Ammon's horn (tissue), 1 donor: ENCODE data around the gene RBP4.

Experiments
- DNase-seq: peaks from one replicate; pipeline ENCODE4 v3.0.0-alpha.2; 2016; ENCODE audit warnings: low spot score

The RBP4 gene

DNA sequence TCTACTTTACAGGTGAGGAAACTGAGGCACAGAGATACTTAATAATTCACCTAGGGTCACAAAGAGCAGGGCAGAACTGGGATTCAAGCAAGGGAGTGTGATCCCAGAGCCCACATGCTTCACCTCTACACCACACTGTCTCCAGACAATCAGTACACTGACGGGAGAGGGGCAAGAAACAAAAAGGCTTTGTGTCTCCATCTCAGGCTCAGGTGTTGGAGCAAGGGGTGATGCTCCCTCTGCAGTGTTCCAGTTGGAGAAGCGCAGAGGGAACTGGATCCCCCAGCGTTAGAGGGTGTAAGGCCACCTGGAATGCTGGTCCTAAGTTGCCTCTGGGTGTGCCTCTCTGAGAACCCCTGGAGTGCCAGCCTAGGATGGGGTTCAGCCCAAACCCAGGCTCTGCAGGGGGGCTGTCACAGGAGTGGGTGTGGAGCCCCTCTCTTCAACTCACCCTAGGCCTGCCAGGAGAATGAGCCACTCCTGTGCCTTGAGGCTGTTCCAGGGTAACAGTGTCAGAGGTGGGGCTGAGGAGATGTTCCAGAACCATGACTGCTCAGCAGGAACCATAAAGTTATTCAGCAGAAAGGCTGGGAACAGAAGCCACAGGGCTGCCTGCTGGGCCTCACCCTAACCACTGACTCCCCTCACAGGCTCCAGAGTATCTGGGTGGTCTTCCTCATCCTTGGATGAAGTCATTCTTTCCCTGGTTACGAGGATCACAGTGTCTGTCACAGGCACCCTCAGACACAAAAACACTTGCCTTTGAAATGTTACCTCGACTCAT, 5.5 kb downstream of the RBP4 start:
- no peak for DNase-seq

DNA sequence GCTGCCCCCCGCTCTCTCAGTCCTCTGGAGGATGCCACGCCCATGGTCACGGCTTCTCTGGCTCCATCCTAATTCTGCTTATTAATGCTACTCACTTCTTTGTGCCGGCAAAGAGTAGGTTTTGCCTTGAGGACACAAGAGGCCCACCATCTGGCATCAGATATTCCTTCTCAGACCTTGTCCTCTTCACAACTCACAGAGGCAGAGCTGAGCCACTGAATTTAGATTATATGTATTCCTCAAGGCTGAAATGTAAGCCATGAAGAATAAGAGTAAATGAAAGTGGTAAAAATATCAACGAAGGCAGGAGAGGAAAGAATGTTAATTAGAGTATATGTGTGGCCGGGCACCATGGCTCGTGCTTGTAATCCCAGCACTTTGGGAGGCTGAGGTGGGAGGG, 6.5 kb downstream of the RBP4 start:
- DNase-seq, result no peak

DNA sequence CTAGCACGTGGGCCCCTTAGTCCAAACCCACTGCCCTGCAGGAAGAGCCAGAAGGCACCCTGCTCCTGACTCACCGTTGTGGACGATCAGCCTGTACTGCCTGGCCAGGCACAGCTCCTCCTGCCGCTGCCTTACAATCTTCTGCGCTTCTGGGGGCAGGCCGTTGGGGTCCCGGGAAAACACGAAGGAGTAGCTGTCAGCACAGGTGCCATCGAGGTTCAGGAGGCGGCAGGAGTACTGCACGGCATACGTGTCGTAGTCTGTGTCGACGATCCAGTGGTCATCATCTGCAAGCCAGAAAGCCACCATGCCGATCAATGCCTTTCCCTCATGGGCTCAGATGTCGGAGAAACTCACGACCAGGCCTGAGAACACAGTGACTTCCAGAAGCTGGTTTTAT, 7.3 kb downstream of the RBP4 start:
- DNase-seq, result no peak

DNA sequence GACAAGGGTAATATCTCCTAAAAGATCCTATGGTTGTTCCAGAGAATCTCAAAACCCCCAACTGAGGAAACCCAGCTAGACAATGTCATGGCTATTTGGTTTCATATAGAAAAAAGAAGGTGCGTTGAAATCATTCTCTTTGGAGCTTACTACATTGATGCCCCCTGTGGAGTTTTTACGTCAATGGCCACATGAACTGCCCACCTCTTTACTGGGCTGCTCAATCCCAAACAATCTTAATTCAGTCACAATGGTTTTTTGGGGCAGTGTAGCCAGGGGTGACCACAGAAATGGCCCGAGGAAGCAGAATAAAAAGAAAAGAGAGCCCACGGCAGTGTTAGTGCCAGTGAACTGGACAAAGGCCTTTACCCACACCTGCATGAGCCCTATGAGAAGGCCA, 7.8 kb downstream of the RBP4 start:
- no peak for DNase-seq

DNA sequence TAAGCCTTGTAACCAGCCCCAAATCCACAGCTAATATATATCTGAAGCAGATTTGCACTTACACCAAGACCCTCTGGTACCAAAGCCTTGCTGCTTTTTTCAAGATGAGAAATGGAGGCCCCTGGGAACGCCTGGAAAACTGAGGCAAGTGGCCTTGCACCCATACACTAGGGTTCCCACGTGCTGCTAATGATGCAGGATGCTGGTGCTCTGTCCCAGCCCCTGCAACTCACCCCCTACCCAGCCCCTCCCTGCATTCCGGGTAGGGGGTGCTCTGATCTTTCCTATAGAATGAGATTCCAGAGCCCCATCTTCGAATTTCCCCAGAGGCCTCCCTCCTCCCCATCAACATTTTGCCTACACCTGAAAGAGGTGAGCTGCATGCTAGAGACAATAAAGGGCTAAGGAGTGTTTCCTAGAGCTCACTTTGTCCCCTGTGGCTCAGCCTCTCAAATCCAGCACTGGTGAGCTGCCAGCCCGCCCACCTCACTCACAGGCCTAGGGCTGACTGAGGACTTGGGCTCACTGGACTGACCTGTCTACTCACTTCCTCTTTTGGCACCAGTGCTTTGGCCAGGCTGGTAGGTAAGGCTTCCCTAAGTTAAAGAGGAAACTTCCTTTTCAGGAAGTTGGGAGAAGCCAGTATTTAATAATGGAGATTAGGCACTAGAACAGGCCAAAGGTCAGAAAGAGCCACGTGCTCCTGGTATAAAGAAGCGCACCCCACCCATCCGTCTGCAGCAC, 9.8 kb downstream of the RBP4 start:
- no peak for DNase-seq

DNA sequence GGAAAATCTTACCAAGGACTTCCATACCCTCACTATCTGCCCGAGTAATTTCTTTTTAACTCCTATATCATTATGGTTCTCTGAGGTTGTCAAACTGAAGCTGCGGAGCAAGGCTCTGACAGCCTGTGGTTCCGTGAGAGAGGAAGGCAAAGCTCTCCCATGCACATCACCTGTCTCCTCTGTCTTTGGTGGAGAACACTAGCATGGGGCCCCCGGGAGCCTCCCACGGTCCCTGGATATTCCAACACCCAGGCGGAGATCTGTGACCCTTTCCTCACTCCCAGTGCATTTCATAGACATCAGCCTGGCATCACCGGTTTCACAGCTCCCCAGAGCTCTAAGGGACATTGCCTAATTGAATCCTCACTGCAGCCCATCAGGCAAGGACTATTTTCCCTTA, 10.4 kb downstream of the RBP4 start:
- DNase-seq, result no peak

DNA sequence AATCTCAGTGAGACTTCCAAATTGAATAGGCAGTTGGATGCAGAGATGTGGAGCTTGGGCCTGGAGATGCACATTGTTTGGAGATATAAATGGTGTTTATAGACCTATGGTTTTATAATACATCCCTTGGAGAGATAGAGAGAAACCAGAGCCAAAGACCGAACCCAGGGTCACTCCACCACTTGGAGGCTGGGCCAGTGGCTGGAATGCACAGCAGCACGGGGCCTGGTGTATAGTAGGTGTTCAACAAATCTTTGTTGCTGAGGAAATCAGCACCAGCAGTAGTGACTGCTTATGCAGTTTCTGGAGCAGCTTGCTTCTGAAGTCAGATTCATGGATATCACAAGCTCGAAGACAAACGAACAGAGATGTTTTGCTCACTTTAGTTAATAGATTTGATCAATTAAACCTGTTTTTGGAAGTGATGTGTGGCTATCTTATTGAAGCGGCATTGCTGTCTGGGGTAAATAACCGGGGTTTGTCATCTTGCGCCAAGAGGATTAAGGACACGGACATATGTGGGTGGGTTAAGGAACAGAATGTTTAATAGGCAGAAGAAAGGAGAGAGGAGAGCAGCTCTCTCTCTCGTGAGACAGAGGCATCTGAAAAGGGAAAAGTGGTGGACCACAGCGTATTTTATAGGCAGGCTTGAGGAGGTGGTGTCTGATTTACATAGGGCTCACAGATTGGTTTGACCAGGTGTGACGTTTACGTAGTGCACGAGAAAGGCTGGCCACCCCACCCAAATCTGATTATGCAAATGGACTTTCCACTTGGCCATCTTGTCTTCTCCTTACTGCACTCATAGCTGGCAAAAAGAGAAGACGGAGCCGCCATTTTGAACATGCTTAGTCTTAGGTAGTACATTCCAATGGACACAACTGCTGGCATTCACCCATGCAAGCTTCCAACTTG, 11.1 kb downstream of the RBP4 start:
- no peak for DNase-seq

DNA sequence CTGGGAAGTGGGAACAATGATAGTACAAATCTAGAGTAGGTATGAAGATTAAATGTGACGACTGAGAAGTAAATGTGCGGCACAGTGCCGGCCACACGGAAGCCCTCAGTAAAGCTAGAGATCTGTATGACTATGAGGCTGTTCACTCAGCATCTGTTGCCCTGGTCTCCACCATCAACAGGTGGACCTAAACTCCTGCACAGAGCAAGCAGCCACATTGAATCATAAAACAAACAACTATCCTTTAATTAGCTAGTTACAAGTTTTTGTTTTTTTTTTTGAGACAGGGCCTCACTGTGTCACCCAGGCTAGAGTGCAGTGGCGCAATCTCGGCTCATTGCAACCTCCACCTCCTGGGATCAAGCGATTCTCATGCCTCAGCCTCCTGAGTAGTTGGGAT, 16.6 kb downstream of the RBP4 start:
- no peak for DNase-seq

DNA sequence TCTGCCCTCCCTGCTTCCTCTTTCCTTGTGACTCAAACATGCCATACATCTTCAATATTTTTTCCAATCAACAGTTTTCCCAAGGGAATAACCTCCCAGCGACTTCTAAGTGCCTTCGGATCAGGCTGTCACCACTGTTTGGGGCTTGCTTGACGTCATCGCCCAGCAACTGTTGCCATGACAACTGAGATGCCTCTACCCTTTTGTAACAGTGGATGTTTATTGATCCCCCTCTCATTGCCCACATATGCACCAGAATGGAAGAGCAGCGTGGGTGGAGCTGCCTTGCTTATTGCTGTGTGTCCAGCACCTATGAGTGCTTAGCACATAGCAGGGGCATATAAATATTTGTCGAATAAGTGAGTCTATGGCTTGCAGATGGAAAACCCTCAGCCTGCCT, 20.2 kb downstream of the RBP4 start:
- DNase-seq, result peak; percentile 82

DNA sequence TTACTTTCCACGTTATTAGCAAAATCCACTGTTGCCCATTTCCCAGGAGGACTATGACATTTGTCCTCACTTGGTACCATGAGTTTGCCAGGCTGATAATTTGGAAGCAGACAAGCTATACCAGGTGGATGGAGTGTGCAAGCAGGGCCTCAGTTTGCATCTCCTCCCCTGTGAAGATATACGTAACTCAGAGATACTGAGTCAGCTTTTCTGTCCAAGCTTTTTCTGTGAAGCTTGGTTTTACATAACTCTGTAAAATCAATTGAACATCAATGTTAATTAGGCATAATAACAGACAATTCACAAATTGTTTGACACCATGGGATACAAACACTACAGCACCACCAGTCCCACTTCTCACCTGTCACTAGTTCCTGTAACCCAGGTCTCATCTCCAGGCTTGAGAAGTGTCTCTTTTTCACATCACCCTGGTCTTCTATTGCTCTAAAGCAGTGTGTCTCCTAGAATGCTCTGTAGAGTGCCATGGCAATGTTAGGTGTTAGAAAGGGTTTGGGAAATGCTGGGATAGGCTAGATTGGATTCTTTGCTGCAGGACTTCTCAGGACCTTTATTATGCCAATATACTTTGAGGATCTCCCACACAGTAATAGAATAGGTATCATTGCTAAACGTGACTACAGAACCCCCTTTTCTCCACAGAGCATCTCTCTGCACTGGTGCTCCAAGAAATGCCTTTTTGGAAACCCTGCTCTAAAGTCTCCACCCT, 20.9 kb downstream of the RBP4 start:
- DNase-seq, result no peak

DNA sequence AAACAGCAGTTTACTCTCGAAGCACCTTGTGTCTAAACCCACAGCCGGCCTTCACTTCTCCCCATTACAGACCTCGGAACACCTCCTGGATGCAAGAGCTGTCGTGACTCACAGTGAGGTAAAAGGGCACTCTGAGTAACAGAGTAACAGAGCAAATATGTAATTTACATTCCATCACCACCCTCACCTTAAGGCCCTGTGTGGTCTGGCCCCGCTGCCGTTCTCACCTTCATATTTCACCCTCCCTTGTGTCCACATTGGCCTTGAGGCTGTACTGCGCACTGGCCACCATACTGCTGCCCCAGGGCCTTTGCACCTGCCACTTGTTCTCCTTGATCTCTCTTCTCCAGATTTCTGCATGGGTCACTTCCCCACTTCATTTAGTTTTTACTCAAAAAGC, 21.9 kb downstream of the RBP4 start:
- no peak for DNase-seq

DNA sequence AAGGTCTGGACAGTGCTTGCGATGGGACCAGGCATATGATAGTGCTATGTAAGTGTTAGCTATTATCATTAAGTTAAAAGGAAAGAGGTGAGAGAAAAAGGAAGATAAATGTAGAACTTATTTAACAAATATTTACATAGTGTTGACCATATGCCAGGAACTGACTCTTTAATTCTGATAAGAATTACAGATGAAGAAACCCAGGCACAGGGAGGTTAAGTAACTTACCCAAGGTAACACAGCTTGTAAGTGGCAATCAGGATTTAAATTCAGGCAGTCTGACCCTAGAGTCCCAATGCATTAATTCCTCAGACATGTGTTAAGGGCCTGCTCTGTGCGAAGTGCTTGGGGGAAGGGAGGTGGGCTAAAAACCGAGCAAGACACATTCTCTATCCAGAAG, 23.5 kb downstream of the RBP4 start:
- DNase-seq, result no peak

DNA sequence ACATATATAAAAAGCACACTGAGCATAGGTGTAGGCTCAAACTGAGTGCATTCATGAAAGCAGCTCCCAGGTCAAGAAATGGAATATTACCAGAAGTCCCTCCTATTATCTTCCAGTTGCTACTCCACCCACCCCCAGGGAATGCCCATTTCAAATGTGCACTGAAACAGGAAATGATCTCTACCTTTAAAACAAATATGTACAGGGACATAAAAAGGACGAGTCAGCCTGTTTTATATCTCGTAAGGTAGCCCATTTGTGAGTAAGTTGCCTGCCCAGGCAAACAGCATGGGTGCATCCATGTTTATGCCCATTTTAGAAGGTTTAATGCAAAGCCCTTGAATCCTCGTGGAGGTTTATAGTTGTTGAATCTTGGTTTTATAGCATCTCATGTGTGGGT, 24.1 kb downstream of the RBP4 start:
- no peak for DNase-seq

DNA sequence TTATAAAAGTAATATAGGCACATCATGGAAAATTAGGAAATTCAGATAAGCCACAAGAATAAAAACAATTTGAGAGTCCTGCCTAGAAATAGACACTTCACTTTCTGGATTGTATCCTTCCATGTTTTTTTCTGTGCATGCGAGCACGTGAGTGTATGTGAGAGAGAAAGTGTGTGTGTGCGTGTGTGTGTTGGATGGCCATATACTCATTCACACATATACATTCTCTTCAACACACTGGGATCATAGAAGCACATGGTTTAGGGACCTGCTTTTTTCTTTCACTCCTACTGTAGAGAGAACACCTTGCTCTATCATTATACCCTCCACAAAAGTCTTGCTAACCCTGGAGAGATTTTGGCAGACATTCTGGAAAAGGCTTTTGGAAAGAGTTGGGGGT, 27.1 kb downstream of the RBP4 start:
- no peak for DNase-seq

DNA sequence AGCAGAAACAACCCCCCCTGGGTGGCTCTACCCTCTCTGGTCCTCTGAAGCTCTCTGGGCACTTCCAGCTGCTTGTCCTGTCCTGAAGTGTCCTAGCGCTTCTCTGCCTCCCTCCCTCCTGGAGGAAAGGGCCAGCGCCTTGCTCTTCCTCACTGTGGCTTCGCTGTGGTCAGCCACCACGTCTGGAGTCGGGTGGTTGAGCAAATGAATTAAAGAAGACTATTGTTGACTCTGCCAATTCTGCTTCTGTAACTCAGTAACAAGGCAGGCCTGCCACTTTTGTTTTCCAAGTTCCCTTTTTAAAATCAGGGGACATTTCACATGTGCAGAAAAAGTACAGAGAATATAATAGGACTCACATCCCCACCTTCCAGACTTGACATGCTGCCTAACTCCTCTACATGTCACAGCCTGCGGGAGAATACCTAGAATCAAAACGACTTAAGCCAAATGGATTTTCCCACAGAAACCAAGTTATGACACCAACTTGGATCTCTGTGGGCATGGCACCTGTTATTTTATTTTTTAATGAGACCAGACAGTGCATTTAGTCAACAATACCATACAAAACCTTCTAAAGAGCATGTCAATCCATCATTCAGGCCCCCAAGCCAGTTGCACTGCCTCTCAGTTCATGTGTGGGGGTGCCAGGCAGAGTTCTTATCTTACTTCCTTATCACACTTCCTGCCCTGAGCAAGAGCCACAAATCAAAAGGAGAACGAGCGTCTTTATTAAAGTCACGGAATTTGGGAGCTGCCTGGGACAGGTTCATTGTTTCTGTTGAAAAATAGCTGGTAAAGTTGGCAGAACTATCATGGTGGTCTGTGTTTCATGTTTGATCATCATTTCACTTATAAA, 27.8 kb downstream of the RBP4 start:
- DNase-seq, result peak; percentile 73

DNA sequence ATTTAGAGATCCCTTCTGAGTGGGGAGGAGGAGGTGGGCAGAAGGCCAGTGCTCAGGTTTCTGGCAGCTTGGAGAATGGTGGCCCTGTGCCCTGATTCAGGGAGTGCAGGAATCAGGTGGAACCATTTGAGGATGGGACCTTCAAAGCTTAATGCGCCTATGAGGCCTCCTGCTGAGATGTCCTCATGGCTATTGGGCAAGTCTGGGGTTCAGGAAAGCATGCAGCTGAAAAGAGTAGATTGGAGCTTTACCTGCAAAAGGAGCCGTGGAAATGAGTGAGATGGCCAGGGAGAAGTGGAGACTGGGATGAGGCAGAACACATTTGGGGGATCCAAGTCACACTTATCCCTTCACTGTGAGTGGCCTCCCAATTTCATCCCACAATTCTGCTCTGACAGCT, 28.4 kb downstream of the RBP4 start:
- no peak for DNase-seq

DNA sequence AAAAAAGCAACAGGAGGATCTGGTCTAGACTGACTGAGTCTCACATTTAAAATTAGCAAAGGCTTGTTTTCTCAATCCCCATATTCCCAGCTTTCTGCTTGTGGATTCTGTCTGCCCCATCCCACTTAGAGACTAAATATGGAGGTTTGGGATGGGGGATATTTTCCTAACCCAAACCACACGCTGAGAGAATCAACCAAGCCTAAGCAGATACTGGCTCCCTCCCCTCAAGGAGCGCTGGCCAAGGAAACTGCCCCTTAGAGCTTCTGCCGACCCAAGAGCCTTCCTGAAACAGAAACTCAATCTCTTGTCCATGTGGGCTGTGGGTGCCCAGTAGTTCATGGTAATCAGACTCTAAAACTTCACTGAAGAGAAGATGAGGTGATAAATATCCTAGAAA, 30.7 kb downstream of the RBP4 start:
- DNase-seq, result no peak

DNA sequence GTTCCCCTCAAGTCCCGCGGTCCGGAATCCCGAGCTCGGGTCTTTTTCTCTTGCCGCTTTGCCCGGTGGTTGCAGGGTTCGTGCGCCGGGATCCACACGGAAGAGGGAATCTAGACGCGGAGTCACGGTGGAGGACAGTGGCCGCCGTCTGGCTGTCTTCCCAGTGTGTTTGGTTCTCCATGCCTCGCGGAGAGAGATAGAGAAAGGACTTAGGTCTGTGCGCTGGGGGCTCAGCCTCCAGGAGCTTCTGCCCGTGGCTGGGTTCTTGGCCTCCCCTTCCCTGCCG, 33.0 kb downstream of the RBP4 start:
- DNase-seq, result no peak

DNA sequence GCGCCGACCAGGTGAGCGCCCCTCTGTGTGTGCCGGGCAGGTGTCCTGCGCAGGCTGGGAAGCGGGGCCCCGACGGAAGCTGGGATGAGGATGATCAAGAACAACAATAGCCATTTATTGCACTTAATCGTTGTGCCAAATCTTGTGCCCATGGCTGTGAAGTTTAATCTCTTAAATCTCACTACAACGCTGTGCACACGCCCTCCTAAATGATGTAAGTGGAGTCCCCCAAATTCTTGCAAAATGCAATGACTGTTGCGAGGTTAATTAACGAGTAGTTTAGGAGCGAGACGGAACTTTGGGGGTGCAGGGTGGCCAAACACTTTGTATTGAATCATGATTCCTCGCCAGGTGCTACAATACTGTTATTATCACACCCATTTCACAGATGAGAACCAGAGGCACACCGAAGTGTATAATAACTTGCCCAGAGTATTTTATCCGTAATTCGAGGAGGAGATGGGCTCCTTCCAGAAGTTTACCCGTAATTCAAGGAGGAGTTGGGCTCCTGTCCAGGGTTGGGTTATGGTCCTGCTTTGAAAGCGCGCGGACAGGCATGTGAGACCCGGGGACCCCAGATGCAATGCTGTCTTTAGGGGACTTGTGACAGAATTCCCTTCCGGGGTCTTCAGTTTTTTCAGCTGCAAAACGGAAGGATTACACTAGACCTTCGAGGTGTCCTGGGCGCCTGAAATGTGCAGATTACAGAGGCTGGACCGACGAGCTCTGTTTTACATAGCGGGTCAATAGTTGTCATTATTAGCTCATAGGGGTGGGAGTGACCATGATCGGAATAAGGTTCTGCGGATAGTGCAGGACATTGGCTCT, 33.5 kb downstream of the RBP4 start:
- DNase-seq, result no peak
